ENCODE data around the gene OR11A1.

The OR11A1 gene

DNA sequence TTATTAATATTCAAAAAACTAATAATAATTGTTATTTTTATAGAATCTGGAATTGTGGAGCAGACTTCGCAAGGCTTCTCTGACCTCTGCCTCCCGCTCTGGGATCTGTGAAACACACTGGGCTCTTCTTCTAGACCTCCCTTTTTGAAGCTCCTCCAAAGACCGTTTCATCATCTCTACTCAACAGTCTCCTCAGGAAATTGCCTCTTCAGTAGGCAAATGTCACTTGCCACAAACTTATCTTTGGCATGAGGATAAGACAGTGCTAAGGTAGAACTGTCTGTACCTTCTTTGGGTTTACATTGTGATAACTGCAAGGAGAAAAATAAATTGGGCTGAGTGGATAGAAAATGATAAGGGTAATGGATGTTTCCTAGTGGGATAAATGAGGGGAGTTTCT lies 33.2 kb upstream of the OR11A1 start:
- TF ChIP-seq SUZ12 (IDR thresholded peaks at IDR 0.05; ENCODE audit: extremely low read depth, insufficient read depth, insufficient read length) (no peak), YY1 (IDR thresholded peaks at IDR 0.05; ENCODE audit: insufficient read depth, insufficient read length) (no peak), ZNF274 (IDR thresholded peaks at IDR 0.05; ENCODE audit: low read depth, low read length) (no peak)
- H3K36me3 ChIP-seq (ENCODE audit: insufficient read depth, insufficient read length, low read length), result no peaks in the 10 kb centered on the region

DNA sequence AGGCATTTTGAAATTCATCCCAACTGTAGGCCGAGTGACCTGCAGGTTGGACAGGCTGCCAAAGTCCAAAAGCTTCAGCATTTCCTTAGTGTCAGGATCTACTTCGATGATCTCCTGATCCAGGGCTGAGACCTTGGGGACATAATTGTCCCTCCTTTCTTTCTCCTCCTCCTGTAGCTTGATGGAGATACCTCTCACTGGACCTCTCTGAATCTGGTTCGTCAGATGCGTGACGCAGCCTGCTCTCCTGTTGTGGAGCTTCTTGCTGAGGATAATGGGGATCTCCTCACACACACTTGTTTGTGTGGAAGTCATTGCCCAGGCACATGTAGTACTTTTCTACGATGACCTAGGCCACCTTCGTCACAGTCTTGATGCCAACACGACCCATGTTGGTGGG lies 32.4 kb upstream of the OR11A1 start:
- TF ChIP-seq YY1 (IDR thresholded peaks at IDR 0.05; ENCODE audit: insufficient read depth, insufficient read length) (no peak), SUZ12 (IDR thresholded peaks at IDR 0.05; ENCODE audit: extremely low read depth, insufficient read depth, insufficient read length) (no peak), ZNF274 (IDR thresholded peaks at IDR 0.05; ENCODE audit: low read depth, low read length) (no peak)
- H3K27me3 ChIP-seq (ENCODE audit: insufficient read depth, insufficient read length), result no peaks in the 10 kb centered on the region
- peaks cover 4% of the 10 kb centered on the region; the same call in 1 of the 2 replicates for H3K9me3 ChIP-seq (ENCODE audit: insufficient read depth, low read length)
- no peaks in the 10 kb centered on the region for H3K36me3 ChIP-seq (ENCODE audit: insufficient read depth, insufficient read length, low read length)
- H3K4me3 ChIP-seq (ENCODE audit: insufficient read length, low read depth), result no peak overlapping the region
- no peak overlapping the region for H3K9ac ChIP-seq (ENCODE audit: insufficient read length, low read depth)
- no peaks in the 10 kb centered on the region for H3K4me1 ChIP-seq (ENCODE audit: insufficient read depth, insufficient read length)
- DNase-seq (ENCODE audit: low read depth, low spot score), result no peak

More for the DNA sequence above, 33.2 kb upstream of the OR11A1 start:
- no peak for DNase-seq (ENCODE audit: low read depth, low spot score)
- H3K27me3 ChIP-seq (ENCODE audit: insufficient read depth, insufficient read length), result no peaks in the 10 kb centered on the region
- peaks cover 4% of the 10 kb centered on the region; the same call in 1 of the 2 replicates for H3K9me3 ChIP-seq (ENCODE audit: insufficient read depth, low read length)
- H3K9ac ChIP-seq (ENCODE audit: insufficient read length, low read depth), result no peak overlapping the region
- no peak overlapping the region for H3K4me3 ChIP-seq (ENCODE audit: insufficient read length, low read depth)
- no peaks in the 10 kb centered on the region for H3K4me1 ChIP-seq (ENCODE audit: insufficient read depth, insufficient read length)

DNA sequence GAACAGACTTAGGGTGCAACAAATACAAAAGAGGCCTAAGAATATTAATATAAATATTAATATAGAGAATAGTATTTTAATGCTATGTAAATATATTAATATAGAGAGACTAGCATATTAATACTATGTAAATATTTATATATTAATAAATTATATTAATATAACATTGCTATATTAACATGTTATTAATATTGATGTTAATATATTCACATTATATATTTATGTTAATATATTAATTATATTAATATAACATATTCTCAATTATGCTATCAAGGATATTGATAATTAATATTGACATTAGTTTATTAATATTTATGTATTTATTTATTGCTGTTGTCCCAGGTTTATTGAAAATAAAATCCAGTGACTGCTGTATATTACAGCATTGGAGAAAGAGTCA lies 32.0 kb upstream of the OR11A1 start:
- Histone ChIP-seq H3K9ac (ENCODE audit: insufficient read length, low read depth) (no peak overlapping the region), H3K36me3 (ENCODE audit: insufficient read depth, insufficient read length, low read length) (no peaks in the 10 kb centered on the region), H3K4me3 (ENCODE audit: insufficient read length, low read depth) (no peak overlapping the region), H3K9me3 (ENCODE audit: insufficient read depth, low read length) (peaks cover 4% of the 10 kb centered on the region; the same call in 1 of the 2 replicates), H3K4me1 (ENCODE audit: insufficient read depth, insufficient read length) (no peaks in the 10 kb centered on the region), H3K27me3 (ENCODE audit: insufficient read depth, insufficient read length) (no peaks in the 10 kb centered on the region)
- DNase-seq (ENCODE audit: low read depth, low spot score), result no peak
- TF ChIP-seq SUZ12 (IDR thresholded peaks at IDR 0.05; ENCODE audit: extremely low read depth, insufficient read depth, insufficient read length) (no peak), YY1 (IDR thresholded peaks at IDR 0.05; ENCODE audit: insufficient read depth, insufficient read length) (no peak), ZNF274 (IDR thresholded peaks at IDR 0.05; ENCODE audit: low read depth, low read length) (no peak)

DNA sequence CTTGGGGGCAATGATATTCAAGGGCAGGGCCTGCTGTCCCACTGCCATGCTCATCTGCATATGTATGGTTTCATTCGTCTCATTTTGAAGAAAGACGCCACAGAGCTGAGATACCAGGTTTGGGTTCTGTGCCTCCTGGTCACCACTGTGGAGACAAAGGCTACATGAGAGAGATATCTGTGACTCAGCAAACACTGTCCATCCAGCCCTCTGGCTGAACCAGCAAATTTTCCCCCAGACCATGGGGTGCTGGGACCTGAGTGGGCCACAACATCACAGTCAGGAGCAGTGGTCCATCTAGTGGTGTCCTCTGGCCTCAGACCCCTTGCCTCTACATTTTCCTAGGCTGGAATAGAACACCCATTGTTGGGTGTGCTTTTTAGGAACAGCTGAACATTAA lies 30.8 kb upstream of the OR11A1 start, which contains the start of gene MAS1L:
Gene MAS1L, minus strand, starts transcription at position 297 of the 400 bp plus-strand sequence. Its CDS starts 54 bp downstream, at position 243.
- no peak for DNase-seq (ENCODE audit: low read depth, low spot score)
- no peaks in the 10 kb centered on the region for H3K27me3 ChIP-seq (ENCODE audit: insufficient read depth, insufficient read length)
- H3K4me3 ChIP-seq (ENCODE audit: insufficient read length, low read depth), result no peak within 1 kb of the TSS
- H3K9ac ChIP-seq (ENCODE audit: insufficient read length, low read depth), result no peak within 1 kb of the TSS
- H3K4me1 ChIP-seq (ENCODE audit: insufficient read depth, insufficient read length), result no peaks in the 10 kb centered on the region
- peaks cover 4% of the 10 kb centered on the region; the same call in 1 of the 2 replicates for H3K9me3 ChIP-seq (ENCODE audit: insufficient read depth, low read length)
- H3K36me3 ChIP-seq (ENCODE audit: insufficient read depth, insufficient read length, low read length), result no peaks in the 10 kb centered on the region
- TF ChIP-seq SUZ12 (IDR thresholded peaks at IDR 0.05; ENCODE audit: extremely low read depth, insufficient read depth, insufficient read length) (no peak), ZNF274 (IDR thresholded peaks at IDR 0.05; ENCODE audit: low read depth, low read length) (no peak), YY1 (IDR thresholded peaks at IDR 0.05; ENCODE audit: insufficient read depth, insufficient read length) (no peak)

DNA sequence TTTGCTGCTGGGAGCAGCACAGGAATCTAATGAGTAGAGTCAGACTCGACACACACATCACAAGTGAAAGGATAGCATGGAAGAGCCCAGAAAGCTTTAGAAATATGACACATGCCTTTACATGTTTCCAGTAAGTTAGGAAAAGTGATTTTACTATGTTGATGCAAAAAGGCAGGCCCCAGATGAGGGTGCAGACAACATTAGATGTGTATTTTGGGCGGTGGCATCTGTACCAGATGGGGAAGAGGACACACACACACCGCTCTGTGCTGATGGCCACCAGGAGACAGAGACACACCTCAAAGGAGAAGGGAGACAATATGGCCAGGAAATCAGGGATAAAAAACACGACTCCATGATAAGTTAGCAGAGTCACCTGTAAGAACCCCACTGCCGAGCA lies 30.3 kb upstream of the OR11A1 start:
- no peaks in the 10 kb centered on the region for H3K36me3 ChIP-seq (ENCODE audit: insufficient read depth, insufficient read length, low read length)
- no peaks in the 10 kb centered on the region for H3K27me3 ChIP-seq (ENCODE audit: insufficient read depth, insufficient read length)
- peaks cover 4% of the 10 kb centered on the region; the same call in 1 of the 2 replicates for H3K9me3 ChIP-seq (ENCODE audit: insufficient read depth, low read length)
- DNase-seq (ENCODE audit: low read depth, low spot score), result no peak
- no peaks in the 10 kb centered on the region for H3K4me1 ChIP-seq (ENCODE audit: insufficient read depth, insufficient read length)
- no peak overlapping the region for H3K4me3 ChIP-seq (ENCODE audit: insufficient read length, low read depth)
- no peak for TF ChIP-seq ZNF274 (IDR thresholded peaks at IDR 0.05; ENCODE audit: low read depth, low read length)
- no peak for TF ChIP-seq SUZ12 (IDR thresholded peaks at IDR 0.05; ENCODE audit: extremely low read depth, insufficient read depth, insufficient read length)
- TF ChIP-seq YY1 (IDR thresholded peaks at IDR 0.05; ENCODE audit: insufficient read depth, insufficient read length), result no peak
- no peak overlapping the region for H3K9ac ChIP-seq (ENCODE audit: insufficient read length, low read depth)

DNA sequence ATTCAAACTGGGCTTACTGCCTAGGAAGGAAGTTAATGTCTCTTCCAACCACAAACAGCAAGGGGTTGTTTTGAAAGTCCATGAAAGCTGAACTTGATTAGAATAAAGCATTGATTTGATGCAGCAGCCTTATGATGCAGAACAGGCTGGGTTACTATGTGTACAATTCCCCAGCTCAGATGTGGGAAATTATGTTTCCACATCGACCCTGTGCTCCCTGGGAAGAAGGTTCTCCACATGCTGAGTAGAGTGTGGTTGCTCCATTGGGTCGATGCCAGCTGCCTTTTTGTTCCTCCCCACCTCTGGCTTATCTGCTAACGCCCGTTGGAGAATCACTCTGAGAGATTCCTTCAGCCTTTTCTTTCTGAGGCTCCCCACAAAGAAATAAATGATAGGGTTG lies 29.7 kb upstream of the OR11A1 start:
- no peak for DNase-seq (ENCODE audit: low read depth, low spot score)
- Histone ChIP-seq H3K9me3 (ENCODE audit: insufficient read depth, low read length) (peaks cover 4% of the 10 kb centered on the region; the same call in 1 of the 2 replicates), H3K36me3 (ENCODE audit: insufficient read depth, insufficient read length, low read length) (no peaks in the 10 kb centered on the region), H3K27me3 (ENCODE audit: insufficient read depth, insufficient read length) (no peaks in the 10 kb centered on the region), H3K9ac (ENCODE audit: insufficient read length, low read depth) (no peak overlapping the region), H3K4me3 (ENCODE audit: insufficient read length, low read depth) (no peak overlapping the region), H3K4me1 (ENCODE audit: insufficient read depth, insufficient read length) (no peaks in the 10 kb centered on the region)
- TF ChIP-seq YY1 (IDR thresholded peaks at IDR 0.05; ENCODE audit: insufficient read depth, insufficient read length) (no peak), SUZ12 (IDR thresholded peaks at IDR 0.05; ENCODE audit: extremely low read depth, insufficient read depth, insufficient read length) (no peak), ZNF274 (IDR thresholded peaks at IDR 0.05; ENCODE audit: low read depth, low read length) (no peak)

DNA sequence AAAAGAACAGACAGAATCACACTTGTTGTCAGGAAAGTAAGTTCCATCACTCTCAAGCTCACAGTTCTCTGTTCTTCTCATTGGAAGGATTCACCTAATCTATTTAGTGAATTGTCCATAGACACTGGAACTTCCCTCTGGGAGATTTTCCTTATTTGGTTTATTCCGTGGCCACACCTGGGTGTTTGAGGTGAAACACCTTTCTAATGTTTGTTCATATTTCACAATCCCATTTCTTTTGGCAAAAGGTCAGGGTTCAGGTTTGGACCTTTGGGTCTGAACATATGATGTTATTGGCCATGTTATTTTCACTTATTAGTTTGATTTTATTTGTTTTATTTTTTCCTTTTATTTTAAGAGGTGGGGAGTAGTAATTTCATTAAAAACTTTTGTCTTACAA lies 26.9 kb upstream of the OR11A1 start:
- no peak overlapping the region for H3K9ac ChIP-seq (ENCODE audit: insufficient read length, low read depth)
- H3K36me3 ChIP-seq (ENCODE audit: insufficient read depth, insufficient read length, low read length), result no peaks in the 10 kb centered on the region
- no peaks in the 10 kb centered on the region for H3K9me3 ChIP-seq (ENCODE audit: insufficient read depth, low read length)
- no peak for TF ChIP-seq SUZ12 (IDR thresholded peaks at IDR 0.05; ENCODE audit: extremely low read depth, insufficient read depth, insufficient read length)
- no peak for TF ChIP-seq ZNF274 (IDR thresholded peaks at IDR 0.05; ENCODE audit: low read depth, low read length)
- TF ChIP-seq YY1 (IDR thresholded peaks at IDR 0.05; ENCODE audit: insufficient read depth, insufficient read length), result no peak
- H3K27me3 ChIP-seq (ENCODE audit: insufficient read depth, insufficient read length), result no peaks in the 10 kb centered on the region
- H3K4me3 ChIP-seq (ENCODE audit: insufficient read length, low read depth), result no peak overlapping the region
- no peaks in the 10 kb centered on the region for H3K4me1 ChIP-seq (ENCODE audit: insufficient read depth, insufficient read length)
- no peak for DNase-seq (ENCODE audit: low read depth, low spot score)
